Neuron (in vitro differentiated cells): ENCODE data around the gene PPP3CA.
A peak's percentile ranks its signal among the peaks of the same experiment; 100 is the strongest.

Source experiments
- H2AFZ ChIP-seq: one replicate; pipeline ENCODE4 v1.6.1; 2013; ENCODE audit warnings: low read depth, mild to moderate bottlenecking, inconsistent platforms, low read length, moderate library complexity
- H3K27me3 ChIP-seq: one replicate; pipeline ENCODE4 v1.6.1; 2013; ENCODE audit warnings: low read length; ENCODE audit not compliant: insufficient read depth
- H3K36me3 ChIP-seq: one replicate; pipeline ENCODE4 v1.6.1; 2013; ENCODE audit warnings: low read length; ENCODE audit not compliant: insufficient read depth
- H3K4me1 ChIP-seq: one replicate; pipeline ENCODE4 v1.6.1; 2013; ENCODE audit warnings: low read length; ENCODE audit not compliant: insufficient read depth
- H3K4me3 ChIP-seq: 2 replicates; pipeline ENCODE4 v1.5.1; 2013; ENCODE audit warnings: mild to moderate bottlenecking, low read length, moderate library complexity
- H3K9me3 ChIP-seq: one replicate; pipeline ENCODE4 v1.6.1; 2013; ENCODE audit warnings: low read length

The PPP3CA gene

DNA sequence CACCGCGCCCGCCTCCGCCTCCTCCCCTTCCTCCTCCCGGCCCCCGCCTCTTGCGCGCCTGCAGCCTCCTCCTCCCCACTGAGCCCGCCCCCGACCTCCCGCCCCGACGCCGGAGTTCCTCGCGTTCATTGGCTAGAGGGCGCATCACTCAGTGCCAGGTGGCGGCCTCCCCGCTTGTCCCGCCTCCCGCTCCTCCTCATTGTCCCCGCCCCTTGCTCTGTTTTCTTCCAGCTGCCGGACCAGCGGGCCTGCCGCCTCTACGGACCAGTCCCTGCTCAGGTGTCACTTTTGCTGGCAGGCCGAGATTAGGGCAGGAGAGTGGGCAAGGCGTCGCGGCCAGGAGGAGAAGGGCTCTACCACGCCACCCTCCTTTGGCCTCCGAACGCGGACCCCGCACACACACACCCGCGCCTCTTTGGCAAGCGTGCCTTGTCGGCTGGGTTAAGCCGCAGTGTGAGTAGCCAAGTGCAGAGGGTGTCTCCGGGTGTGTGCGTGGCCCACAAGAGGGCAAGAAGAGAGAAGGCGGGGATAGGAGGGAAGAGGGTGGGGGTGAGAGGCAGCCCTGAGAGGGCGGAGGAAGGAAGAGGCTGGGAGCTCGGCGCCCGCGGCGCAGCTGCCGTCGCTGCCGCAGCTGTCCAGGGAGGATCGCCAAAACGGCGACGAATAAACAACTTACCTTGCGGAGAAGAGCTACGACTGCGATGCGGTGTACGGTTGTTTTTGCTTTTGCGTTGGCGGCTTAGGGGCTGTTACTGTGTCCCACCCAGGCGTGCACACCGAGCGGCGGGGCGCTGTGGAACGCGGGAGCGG lies 436 bp upstream of the PPP3CA start:
- Histone ChIP-seq H3K4me1 (peaks cover 15% of the 10 kb centered on the region), H2AFZ (peak overlapping the region; percentile 99), H3K36me3 (no peaks in the 10 kb centered on the region), H3K9me3 (no peaks in the 10 kb centered on the region), H3K27me3 (peaks cover 5% of the 10 kb centered on the region), H3K4me3 (peak overlapping the region; percentile 93)

DNA sequence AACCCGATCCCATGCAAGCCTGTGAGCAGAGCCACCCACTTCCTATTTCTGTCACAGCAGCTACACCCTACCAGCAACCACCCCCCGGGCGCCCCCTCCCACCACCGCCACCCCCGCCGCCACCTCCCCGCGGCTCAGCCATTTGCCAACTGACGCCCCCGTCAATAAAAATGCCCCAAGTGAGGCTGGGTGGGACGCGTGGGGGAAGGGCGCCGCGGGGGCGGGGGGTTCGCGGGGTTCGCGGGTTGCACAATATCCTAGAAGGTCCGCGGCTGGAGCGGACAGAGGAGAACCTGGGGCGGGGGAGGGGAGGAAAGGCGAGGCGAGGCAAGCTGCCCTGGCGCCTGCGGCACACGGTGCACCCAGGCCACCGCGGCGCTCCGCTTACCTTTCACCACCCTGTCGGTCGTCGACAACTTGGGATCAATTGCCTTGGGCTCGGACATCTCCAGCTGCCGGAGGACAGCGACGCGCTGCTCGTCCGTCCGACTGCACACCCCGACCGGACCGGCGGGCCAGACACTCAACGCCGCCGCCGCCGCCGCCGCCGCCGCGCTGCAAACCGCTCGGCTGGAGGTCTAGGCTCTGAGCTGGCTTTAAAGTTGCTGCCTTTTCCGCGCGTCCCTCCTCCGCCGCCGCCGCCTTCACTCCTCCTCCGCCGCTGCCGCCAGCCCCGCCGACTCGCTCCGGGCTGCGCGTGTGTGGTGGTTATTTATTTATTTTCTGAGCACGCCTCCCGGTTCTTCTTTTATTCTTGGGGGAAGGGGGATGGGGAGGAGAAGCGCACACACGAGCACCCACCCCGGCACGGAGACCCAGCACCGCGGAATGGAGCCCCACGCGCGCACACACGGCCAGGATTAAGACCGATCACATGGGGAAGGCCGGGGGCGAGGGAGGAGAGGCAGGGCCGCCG lies 717 bp downstream of the PPP3CA start:
- Histone ChIP-seq H3K27me3 (peaks cover 5% of the 10 kb centered on the region), H3K9me3 (no peaks in the 10 kb centered on the region), H2AFZ (peak overlapping the region; percentile 99), H3K36me3 (no peaks in the 10 kb centered on the region), H3K4me1 (peaks cover 15% of the 10 kb centered on the region), H3K4me3 (peak overlapping the region; percentile 87)

DNA sequence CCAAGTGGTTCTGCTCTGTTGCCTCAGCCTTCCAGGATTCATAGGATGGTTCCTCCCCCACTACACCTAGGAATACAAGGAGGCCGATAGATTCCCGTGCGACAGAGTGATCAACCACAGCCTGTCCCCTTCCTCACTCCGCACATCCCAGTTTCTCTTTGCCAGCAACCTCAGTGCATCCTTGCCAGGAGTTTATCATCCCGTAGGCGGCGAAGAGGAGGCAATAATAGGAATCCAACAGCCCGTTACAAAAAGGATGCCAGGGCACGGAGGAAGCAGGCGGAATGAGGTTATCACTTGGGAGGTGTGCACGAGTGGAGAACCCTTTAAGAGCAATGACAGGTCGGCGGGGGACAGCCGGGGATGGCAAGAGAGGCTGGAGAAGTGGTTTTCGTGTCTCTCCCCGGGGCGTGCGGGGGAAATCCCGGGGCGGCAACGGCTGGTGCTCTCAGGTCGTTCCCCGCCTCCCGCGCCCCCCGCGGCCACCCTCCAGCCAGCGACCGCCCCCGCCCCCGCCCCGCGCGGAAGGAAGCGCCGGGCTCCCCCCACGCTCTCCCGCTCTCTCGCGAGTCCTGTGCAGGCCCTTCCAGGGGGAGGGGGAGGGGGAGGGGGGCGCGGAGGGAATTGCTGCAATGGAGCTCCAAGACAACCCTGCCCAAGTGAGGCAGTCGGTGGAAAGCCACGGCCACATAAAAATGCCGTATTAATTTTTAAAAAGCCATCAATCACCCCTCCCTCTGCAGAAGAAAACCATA lies 1.6 kb downstream of the PPP3CA start:
- Histone ChIP-seq H2AFZ (peak overlapping the region; percentile 11), H3K9me3 (no peaks in the 10 kb centered on the region), H3K4me3 (peak overlapping the region; percentile 87), H3K4me1 (peaks cover 15% of the 10 kb centered on the region), H3K36me3 (no peaks in the 10 kb centered on the region), H3K27me3 (peaks cover 4% of the 10 kb centered on the region)

DNA sequence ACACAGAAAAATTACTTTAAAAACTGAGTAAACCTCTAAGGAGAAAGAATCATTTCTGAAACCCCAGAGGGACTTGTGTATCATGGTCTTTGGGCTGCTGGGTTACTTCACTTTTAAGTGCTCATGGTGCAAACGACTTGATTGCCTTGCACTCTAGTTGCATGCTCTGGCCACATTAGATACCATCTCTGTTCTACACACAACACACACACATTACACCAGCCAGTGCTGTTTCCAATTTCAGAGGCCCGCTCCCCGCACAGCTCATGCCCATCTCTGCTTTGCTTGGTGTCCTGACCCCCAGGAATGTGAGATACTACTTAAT lies 2.1 kb downstream of the PPP3CA start:
- H3K9me3 ChIP-seq, result no peaks in the 10 kb centered on the region

DNA sequence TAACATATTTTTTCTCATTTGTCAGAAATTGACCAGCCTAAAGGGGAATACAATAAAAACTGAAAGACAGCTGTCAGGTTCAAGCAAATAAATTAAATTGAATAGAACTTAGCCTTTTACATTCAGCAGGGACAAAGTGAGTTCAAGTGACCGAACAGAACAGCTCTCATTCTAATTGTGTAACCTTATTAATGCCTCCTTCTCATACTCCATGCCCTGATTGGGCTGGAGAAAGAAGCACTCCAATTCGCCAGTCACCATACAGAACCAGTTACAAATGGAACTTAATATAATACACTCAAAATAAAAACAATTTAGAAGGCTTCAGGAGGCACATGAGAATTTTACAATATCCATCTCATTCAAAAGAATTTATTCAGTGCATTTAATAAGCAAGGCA lies 8.0 kb downstream of the PPP3CA start:
- Histone ChIP-seq H3K9me3 (no peaks in the 10 kb centered on the region), H3K27me3 (no peaks in the 10 kb centered on the region), H3K4me3 (no peak overlapping the region), H3K36me3 (no peaks in the 10 kb centered on the region), H3K4me1 (no peaks in the 10 kb centered on the region), H2AFZ (no peak overlapping the region)

More for the DNA sequence above, 2.1 kb downstream of the PPP3CA start:
- Histone ChIP-seq H3K4me3 (peak overlapping the region; percentile 87), H3K27me3 (no peaks in the 10 kb centered on the region), H3K36me3 (no peaks in the 10 kb centered on the region), H2AFZ (peak overlapping the region; percentile 11), H3K4me1 (peaks cover 15% of the 10 kb centered on the region)

DNA sequence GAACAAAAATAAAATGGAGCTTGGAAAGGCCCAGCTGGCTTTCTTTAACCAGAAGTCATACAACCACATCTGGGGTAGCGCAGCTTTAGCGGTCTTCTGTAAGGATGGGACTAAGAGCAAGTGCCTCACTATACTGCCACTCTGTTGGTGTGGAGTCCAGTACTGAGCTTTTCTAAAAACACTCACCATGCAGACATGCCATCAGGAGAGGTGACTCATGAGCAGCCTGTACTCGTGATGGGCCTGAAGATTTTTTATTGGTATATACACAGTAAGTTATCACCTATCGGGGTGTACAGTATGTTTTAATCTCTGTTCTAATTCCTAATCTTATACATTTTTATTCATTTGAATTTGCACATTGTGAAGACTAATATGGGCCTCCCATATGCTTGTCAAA lies 9.6 kb downstream of the PPP3CA start:
- Histone ChIP-seq H2AFZ (no peak overlapping the region), H3K9me3 (no peaks in the 10 kb centered on the region), H3K4me3 (no peak overlapping the region), H3K27me3 (no peaks in the 10 kb centered on the region), H3K36me3 (no peaks in the 10 kb centered on the region), H3K4me1 (no peaks in the 10 kb centered on the region)

DNA sequence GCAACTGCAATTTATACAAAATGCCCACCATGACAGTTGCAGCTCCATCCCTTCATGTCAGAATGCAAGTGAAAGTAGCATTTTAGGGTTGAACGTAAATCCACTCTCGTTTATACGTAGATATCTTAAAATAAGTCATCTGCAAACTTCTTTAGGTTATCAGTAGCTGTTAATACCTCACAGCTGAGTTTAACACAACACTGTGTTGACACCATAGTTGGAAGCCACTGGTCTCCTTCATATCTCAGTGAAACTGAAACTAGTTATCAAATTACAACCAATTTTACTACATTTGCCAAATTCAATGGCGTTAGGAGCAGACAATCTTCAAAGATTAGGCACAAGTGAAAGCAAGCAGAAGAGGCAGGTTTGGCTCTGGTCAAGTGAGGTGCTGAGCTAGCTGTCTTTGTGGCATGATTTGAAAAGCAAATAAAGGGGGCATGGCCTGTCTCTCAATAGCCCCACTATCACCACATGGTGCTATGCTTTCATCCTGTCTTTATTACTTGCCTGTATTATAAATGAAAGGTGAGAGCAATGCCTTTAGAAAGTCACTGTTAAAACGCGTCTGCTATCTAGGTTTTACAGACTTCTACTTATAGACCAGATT lies 12.3 kb downstream of the PPP3CA start:
- no peak overlapping the region for H3K4me3 ChIP-seq
- H3K36me3 ChIP-seq, result no peaks in the 10 kb centered on the region
- H2AFZ ChIP-seq, result no peak overlapping the region
- H3K9me3 ChIP-seq, result no peaks in the 10 kb centered on the region
- H3K27me3 ChIP-seq, result no peaks in the 10 kb centered on the region
- no peaks in the 10 kb centered on the region for H3K4me1 ChIP-seq

DNA sequence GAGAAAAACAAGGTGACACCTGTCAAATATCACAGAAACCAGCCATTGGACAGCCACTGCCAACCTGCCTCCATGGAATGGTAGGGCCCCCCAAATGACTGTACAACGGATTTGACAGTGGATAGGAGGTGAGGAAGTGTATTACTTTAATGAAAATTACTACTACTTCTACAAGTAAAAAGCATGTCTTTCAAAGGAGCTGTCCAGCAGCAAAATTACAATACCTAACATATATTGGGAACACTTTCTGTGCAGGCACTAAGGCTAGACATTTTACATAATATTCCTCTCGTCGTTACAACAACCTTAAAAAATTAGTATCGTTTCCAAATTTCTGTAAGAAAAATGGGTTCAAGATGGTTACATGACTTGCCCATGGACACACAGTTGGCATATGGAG lies 14.9 kb downstream of the PPP3CA start:
- H3K27me3 ChIP-seq, result no peaks in the 10 kb centered on the region
- H3K4me3 ChIP-seq, result no peak overlapping the region
- H2AFZ ChIP-seq, result no peak overlapping the region
- no peaks in the 10 kb centered on the region for H3K36me3 ChIP-seq
- no peaks in the 10 kb centered on the region for H3K9me3 ChIP-seq
- no peaks in the 10 kb centered on the region for H3K4me1 ChIP-seq

DNA sequence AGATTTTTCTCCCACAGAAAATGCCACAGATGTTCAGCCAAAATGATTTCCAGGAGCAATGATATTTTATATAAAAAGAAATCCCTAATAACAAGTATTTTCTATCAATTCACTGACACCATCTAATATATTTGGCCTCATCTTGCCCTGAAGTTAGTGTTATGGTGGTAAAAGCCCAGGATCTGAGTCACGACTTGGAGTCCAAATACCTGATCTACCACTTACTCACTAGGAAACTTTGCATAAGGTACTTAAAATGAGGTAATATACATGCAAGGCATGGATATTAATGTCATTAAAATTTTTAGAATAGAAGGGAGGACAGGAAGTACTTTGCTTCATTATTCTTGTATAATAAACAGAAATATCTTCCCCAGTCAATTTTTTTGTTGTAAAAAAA lies 16.3 kb downstream of the PPP3CA start:
- Histone ChIP-seq H3K36me3 (no peaks in the 10 kb centered on the region), H3K27me3 (no peaks in the 10 kb centered on the region), H3K4me3 (no peak overlapping the region), H3K9me3 (no peaks in the 10 kb centered on the region), H3K4me1 (no peaks in the 10 kb centered on the region), H2AFZ (no peak overlapping the region)

DNA sequence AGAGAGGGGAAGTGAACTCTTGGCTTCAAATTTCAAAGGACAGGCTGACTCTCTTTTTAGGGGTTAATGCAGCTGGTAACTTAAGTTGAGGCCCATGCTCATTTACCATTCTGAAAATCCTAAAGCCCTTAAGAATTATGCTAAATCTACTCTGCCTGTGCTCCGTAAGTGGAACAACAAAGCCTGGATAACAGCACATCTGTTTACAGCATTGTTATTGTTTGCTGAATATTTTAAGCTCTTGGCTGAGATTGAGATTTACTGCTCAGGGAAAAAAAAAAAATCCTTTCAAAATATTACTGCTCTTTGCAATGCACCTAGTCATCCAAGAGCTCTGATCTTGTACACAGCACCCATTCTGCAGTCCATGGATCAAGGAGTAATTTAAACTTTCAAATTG lies 17.7 kb downstream of the PPP3CA start:
- H3K4me1 ChIP-seq, result no peaks in the 10 kb centered on the region
- H2AFZ ChIP-seq, result no peak overlapping the region
- H3K9me3 ChIP-seq, result no peaks in the 10 kb centered on the region
- no peaks in the 10 kb centered on the region for H3K27me3 ChIP-seq
- no peaks in the 10 kb centered on the region for H3K36me3 ChIP-seq
- H3K4me3 ChIP-seq, result no peak overlapping the region

DNA sequence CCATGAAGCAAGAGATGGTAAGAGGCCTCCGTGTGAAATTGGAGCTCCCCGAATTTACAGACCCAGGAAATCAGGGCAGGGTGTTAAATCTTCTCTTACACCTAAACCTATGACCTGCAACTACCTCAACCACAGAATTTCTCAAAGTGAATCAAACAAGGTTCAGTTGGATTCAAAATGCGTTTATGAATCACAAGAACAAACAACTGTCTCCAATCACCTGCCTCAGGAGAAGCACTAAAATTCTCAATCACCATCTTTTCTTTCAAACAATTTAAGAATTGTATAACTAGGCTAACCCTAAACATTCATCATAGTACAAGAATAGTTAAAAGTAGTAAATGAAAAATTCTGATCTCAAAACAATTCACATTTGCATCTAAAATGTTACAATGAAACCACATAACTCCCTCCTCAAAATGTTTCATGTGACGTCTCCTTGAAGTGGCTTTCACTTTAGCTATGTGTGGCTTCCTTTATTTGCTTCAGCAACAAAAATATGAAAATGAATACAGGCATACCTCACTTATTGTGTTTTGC lies 19.2 kb downstream of the PPP3CA start:
- Histone ChIP-seq H3K4me1 (no peaks in the 10 kb centered on the region), H3K4me3 (no peak overlapping the region), H3K9me3 (no peaks in the 10 kb centered on the region), H3K36me3 (no peaks in the 10 kb centered on the region), H3K27me3 (no peaks in the 10 kb centered on the region), H2AFZ (no peak overlapping the region)

DNA sequence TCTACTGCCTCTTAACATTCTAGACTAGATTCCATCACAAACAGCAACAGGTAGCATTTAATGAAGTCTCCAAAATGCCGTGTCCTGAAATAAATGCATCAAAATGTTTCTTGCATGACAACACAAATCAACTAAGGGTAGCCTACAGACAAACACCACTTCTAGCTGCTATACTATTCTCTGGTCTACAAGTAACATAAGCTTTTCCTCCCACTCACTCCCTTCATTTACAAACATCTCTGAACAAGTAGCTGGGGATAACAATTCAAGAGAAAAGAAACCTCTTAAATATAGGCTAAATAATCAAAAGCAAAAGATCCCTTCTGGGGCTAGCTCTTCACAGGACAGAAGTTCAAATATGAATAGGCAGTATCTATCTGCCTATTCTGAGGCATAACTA lies 20.8 kb downstream of the PPP3CA start:
- H3K27me3 ChIP-seq, result no peaks in the 10 kb centered on the region

More for the DNA sequence above, 20.8 kb downstream of the PPP3CA start:
- Histone ChIP-seq H3K9me3 (no peaks in the 10 kb centered on the region), H3K4me1 (no peaks in the 10 kb centered on the region), H3K4me3 (no peak overlapping the region), H3K36me3 (no peaks in the 10 kb centered on the region), H2AFZ (no peak overlapping the region)
